HG03571 (cell line): ENCODE data around the gene TNFAIP3.
"Not testable (repeated sequence)": the region's sequence is repeated elsewhere in the genome, so short reads cannot be mapped to it uniquely, and the experiment has no call there.

ENCODE experiments used
- ATAC-seq: cut with Tn5 transposase; IDR thresholded peaks from one replicate; pipeline ENCODE4 v1.9.1; 2021; ENCODE audit not compliant: unreplicated experiment

TNFAIP3 gene

DNA sequence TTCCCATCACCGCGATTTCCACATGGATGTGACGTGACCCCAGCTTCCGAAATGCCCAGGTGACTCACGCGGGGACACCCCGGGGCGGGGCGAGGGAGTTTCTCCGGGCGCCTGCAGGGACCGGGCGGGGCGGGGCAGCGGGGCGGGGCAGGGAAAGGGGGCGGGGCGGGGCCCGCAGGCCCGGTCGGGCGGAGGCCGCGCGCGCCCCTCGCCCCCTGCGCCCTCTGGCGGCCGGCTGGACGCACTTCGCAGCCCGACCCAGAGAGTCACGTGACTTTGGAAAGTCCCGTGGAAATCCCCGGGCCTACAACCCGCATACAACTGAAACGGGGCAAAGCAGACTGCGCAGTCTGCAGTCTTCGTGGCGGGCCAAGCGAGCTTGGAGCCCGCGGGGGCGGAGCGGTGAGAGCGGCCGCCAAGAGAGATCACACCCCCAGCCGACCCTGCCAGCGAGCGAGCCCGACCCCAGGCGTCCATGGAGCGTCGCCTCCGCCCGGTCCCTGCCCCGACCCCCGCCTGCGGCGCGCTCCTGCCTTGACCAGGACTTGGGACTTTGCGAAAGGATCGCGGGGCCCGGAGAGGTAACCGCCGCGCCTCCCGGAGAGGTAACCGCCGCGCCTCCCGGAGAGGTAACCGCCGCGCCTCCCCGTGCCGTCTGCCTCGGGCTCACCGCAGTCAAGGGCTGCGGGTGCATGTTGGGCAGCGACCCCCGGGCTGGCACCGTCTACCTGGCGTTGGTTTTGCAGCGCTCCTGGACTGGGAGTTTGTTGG, at the start of gene TNFAIP3:
TSS of gene TNFAIP3 (plus strand) at position 346 of the 771 bp plus-strand sequence. CDS start 3,969 bp downstream, outside the sequence.
- ATAC-seq = peak; percentile 67

DNA sequence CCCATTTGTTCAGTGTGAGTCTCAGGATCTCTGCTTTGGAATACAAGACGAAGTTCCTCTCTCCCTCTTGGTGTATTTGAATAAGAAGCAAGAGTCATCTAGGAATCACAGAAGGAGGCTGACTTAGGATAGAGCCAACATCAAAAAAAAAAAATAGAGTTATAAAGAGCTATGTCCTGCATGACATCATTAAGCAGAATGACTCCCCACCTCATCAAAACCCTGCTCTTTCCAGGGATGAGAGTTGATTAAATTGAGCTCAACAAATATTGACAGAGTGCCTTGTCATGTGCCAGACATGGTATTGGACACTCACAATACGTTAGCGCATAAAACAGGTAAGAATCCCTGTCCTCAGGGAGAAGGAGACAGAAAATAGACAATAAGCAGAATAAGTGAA, 48.6 kb upstream of the TNFAIP3 start:
- ATAC-seq = no peak

DNA sequence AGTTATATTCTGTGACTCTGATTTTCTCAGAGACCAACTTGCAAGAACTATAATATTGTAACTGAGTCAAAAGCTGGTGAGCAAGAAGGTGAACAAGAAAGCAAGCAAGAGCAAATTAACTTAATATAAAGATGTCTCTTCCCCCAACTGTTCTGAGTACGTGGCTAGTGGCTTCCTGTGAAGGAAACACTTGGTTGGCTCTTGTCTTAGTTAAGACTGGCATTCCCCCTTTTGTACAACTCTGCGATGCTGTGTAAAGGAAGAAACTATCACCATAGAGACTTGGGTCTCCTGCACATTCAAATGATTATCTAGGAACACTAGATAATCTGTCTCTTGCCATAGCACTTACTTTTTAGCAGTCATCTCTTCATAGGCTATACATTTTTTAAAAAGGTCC, 47.3 kb upstream of the TNFAIP3 start:
- ATAC-seq = no peak

DNA sequence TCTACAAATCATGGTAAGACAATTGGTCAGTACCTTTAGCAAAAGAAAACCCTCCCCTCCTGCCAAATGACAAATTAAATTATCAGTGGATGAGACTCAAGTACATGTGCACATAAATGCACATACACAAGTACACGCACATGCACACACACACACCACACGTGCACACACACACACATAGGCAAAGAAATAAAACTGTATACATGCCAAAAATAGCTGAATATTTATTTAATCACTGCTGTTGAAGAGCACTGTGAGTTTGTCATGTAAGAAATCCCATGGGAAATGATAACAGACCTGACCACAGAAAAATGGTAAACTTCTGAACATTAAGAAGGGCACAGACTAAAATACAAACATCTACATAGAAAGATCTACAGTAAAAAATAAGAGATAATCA, 46.6 kb upstream of the TNFAIP3 start:
- no peak for ATAC-seq

DNA sequence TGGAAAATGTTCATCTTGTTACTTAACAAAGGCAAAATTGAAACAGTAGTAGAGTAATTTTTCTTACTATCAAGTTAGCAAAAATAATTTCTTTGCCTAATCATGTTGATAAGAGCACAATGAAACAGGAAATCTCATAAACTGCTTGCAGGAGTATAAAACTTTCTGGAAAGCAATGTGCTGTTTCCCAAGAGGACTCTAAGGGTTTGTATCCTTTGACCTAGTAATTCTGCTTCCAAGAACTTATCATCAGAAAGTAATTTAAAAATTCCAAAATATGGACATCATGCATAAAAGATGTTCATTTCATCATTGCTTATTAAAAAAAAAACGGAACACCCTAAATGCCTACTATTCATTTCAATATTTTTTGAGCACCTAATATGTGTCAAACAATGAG, 46.1 kb upstream of the TNFAIP3 start:
- ATAC-seq = no peak

DNA sequence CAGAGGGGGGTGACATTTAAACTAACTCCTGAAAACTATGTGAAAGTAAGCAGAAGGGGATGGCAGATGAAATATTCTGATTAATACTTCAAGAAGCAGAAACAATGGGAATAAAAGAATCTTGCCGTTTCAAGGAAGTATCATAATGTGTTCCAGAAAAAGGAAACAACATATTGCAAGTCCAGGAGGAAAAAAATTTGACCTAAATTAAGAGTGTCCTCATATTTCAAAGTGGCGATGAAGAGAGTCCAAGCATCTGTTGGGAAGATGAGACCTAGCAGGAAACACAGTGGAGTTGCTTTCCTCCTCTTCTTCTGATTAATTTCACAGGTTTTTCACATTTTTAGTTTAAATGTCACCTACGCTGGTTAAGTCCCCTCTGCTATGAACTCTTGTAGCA, 45.6 kb upstream of the TNFAIP3 start:
- no peak for ATAC-seq

DNA sequence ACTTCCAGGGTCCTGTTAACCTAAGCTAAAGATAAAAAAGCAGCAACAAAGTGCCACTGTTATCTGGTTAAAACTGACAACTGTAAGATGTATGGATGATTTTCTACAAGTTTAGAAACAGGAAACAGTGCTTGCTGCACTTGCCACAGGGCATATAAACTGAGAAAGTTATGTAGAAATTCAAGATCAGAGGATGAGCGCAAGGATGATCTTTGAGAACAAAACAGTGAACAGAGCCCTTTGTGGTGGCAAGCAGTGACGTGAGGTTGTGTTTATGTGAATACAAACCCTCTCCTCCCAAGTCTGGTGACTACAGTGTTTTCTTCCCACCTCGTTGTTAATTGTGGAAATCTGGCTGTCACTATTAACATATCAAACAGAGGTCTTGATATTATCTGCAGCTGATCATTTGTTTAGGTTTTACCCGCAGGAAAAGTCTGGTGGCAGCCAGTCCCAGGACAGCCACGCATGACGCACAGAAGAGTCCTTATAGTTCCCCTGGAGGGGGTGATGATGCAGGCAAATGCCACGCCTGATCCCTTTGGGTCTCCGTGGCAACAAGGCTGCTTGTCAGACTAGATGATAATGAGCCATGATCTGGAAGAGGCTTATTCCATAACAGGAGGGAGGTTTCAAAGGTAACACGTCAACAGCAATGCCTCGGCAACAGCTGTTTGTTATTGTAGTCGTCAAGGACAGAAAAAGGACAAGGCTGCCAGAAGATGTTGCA, 43.1 kb upstream of the TNFAIP3 start:
- no peak for ATAC-seq

DNA sequence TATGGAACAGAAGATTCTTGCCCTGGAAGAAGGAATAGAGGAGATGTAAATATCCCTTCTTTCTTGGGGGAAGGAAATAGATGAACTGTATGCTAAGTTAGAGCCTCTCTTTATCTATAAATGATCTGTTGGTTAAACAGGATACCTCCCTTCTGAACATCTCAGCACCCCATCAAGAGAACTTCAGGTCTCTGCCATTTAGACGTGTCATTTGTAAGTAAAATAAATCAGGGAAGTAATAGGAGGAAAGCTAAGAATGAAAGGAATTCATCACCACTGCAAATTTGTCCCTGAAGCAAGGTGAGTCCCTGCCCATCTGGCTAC, 42.5 kb upstream of the TNFAIP3 start:
- ATAC-seq = no peak

DNA sequence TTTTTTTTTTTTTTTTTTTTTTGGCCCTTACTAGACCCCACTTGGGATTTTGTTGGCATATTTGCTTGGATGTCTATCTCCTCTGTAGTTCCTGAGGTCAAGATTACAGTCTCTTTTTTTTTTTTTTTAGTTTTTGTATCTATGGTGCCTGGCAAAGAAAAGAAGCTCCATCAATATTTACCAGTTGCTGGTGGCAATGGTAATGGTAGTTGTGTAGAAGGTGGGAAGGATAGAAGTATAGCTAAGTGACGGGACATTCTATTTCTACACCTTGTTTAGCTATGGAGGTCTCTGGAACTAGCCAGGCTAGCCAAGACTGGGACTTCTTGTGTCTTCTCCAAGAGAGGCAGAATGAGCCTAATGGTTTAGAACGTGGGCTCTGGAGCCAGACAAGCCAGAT, 42.2 kb upstream of the TNFAIP3 start:
- ATAC-seq = no peak

DNA sequence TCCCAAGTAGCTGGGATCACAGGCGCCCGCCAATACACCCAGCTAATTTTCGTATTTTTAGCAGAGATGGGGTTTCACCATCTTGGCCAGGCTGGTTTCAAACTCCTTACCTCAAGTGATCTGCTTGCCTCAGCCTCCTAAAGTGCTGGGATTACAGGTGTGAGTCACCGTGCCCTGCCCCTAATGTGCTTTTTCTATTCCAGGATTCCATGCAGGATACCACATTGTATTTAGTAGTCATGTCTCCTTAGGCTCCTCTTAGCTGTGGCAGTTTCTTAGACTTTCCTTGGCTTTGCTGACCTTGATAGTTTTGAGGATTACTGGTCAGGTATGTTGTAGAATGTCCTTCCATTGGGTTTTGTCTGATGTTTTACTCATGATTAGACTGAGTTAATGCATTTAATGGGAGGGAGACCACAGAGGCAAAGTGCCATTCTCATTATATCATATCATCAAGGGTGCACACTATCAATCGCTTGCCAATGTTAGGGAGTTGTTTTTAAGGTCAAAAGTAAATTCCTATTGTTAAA, 39.6 kb upstream of the TNFAIP3 start:
- ATAC-seq = no peak

DNA sequence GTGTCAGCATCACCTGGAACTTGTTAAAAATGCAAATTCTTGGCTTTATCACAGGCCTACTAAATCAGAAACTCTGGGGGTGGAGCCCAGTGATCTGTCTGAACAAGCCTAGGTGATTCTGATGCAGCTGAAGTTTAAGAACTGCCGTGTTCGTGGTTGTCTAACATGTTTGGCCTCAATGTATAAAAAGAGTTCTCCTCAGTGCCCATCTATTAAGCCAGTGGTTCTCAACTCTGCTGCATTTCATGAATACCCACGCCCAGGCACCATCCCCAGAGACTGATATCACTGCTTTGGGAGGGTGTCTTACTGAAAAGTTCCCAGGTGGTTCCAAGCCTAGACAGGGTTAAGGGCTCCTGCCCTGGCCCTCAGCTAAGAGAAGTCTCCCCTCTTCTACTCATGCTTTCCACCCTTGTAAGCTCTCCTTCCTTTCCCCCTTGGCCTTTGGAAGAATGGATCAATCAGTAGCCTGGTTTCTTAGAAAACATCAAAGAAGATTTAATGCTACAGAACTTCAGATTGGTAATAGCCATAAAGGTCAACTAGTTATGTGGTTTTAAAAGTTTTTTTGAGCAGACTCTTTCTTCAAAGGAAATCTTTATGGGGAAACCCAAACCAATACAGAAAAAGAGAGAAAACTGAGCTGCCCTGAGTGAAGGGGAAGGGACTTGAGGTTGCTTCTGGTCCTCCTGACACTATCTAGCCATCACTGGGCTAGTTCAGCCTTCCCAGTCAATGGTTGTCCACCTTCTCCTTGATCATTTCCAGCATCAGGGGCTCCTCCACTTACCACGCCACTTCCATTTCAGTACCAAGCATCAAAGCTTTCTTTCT, 38.9 kb upstream of the TNFAIP3 start:
- peak; percentile 53 for ATAC-seq

DNA sequence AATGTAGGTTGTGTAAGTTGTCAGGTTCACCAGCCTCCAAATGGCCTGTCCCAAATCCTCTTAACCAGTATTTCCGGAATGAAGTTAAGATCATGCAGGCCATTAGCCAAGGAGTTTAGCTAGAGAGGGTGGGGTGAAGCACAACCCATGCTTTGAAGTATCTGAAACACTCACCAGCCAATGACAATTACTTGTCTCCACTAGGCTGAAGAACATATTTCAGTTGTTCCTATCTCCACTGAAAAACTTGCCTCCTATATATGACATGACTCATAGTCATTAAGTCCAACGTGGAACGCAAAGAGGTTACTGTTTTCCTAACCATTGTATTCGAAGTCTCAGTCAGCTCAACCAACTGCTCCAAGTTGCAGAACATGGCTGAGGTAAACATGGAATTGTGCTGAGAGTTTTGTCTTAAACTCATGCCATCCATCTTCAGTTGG, 37.4 kb upstream of the TNFAIP3 start:
- no peak for ATAC-seq

DNA sequence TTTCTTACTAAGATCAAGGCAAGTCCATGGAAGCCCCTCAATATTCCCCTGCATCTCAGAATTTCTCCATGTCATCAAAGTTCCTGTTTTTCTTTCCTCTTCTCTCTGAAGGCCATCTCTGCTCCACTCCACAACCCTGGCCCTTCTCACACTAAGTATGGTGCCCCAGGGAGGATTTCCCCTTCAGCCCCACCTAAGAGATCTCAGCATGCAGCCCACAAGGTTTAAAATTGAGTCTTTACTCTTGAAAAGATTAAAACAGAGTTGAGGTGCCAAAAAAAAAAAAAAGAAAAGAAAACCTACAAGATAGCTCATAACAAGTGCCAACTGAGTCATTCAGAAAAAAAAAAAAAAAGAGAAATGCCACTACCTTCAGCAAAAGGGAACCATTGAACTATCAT, 36.5 kb upstream of the TNFAIP3 start:
- ATAC-seq = no peak

DNA sequence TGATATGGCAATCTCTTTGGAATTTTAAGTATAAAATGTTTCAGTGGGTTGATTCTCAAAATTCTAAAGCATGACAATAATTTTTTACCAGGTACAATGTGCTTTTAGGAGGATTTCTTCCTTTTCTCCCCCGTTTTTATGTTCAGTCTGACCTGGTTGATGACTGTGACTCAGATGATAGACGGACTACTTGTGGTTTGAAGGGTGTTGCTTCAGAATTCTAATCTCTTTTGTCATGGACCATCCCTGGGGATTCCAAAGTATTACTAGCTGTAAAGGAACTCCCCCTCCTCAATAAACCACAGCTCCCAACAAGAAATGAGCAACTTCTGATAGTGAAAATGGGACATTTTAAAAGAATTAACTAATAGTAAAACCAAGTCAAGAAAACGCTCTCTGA, 34.9 kb upstream of the TNFAIP3 start:
- ATAC-seq = no peak

DNA sequence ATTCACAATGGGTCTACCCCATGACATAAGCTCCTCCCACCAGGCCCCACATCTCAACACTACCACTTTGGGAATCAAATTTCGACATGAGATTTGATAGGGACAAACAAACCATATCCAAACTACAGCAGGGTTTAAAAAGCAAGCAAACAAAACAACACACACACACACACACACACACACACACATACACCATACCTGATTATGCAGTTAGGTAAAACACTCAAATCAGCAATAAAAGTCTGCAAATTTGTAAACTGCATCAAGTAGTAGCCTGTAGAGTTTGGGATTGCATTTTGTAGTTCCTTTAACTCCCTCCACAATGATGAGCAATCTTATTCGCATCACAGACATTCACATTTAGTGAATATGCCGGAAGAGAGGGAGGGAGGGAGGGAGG, 32.6 kb upstream of the TNFAIP3 start:
- no peak for ATAC-seq

DNA sequence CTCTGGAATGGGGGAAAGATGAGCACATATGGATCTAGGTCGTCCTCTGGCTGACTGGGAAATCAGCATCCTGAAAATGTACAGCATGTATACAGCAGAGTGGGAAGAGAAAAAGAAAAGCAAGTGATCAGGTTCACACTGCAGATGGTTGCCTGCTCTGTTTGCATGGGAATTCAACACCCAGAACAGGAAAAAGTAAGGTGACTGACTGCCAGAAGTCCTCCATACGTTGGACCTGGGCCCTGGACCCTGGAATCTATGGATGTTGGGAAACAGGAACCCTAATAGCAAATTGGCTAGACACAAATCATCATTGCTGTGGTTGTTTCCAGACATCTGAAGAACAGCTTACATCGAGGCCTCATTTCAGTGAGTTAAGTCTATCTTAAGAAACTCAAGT, 30.3 kb upstream of the TNFAIP3 start:
- ATAC-seq = no peak

DNA sequence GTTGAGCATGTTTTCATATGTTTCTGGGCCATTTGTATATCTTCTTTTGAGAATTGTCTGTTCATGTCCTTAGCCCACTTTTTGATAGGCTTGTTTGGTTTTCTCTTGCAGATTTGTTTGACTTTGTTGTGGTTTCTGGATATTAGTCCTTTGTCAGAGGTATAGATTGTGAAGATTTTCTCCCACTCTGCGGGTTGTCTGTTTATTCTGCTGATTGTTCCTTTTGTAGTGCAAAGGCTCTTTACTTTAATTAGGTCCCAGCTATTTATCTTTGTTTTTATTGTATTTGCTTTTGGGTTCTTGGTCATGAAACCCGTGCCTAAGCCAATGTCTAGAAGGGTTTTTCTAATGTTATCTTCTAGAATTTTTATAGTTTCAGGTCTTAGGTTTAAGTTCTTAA, 29.0 kb upstream of the TNFAIP3 start:
- ATAC-seq = not testable (repeated sequence)

DNA sequence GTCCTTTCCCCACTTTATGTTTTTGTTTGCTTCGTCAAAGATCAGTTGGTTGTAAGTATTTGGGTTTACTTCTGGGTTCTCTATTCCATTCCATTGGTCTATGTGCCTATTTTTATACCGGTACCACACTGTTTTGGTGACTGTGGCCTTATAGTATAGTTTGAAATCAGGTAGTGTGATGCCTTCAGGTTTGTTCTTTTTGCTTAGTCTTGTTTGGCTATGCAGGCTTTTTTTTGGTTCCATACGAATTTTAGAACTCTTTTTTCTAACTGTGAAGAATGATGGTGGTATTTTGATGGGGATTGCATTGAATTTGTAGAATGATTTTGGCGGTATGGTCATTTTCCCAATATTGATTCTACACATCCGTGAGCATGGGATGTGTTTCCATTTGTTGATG, 28.5 kb upstream of the TNFAIP3 start:
- ATAC-seq = not testable (repeated sequence)

DNA sequence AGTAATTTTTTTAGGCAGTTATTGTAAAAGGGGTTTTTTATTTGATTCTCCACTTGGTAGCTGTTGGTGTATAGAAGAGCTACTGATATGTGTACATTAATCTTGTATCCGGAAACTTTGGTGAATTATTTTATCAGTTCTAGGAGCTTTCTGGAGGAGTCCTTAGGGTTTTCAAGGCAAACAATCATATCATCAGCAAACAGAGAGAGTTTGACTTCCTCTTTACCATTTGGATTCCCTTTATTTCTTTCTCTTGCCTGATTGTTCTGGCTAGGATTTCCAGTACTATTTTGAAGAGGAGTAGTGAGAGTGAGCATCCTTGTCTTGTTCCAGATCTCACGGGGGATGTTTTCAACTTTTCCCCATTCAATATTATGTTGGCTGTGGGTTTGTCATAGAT, 28.0 kb upstream of the TNFAIP3 start:
- no peak for ATAC-seq

DNA sequence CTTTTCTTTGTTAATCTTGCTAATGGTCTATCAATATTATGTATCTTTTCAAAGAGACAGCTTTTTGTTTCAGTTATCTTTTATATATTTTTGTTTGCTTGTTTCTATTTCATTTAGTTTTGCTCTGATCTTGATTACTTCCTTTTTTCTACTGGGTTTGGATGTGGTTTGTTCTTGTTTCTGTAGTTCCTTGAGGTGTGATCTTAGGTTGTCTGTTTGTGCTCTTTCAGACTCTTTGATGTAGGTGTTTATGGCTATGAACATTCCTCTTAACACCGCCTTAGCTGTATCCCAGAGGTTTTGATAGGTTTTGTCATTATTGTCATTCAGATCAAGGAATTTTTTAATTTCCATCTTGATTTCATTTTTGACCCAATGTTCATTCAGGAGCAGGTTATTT, 26.8 kb upstream of the TNFAIP3 start:
- ATAC-seq = no peak

DNA sequence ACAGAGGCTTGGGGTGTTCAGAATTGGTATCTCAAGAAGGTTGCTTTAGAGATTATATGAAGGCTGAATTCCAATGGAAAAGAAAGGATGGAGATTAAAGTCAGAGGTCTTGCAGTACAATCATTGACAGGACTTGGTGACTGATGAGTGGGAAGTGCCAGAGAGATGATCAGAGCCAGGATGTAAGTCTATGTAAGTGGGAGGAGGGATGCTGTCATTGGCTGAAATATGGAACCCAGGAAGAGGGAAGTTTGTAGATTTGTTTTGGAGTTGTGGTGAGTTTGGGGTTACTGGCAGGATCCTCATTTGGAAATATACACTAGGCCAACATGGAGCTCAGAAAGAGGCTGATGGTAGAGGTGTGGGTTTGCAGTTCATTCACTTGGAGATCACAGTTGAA, 23.8 kb upstream of the TNFAIP3 start:
- ATAC-seq = no peak

DNA sequence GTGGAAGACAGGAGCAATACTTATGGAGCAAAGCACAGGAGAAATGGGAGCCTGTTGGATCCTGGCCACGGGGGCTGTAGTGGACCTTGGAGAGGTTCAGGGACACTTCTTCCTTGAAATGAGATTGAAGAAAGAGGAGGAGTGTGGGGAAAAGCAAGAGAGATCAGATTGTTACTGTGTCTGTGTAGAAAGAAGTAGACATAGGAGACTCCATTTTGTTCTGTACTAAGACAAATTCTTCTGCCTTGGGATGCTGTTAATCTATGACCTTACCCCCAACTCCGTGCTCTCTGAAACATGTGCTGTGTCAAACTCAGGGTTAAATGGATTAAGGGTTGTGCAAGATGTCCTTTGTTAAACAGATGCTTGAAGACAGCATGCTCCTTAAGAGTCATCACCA, 22.7 kb upstream of the TNFAIP3 start:
- not testable (repeated sequence) for ATAC-seq
